ENCODE data around the gene LIN37.

DNA sequence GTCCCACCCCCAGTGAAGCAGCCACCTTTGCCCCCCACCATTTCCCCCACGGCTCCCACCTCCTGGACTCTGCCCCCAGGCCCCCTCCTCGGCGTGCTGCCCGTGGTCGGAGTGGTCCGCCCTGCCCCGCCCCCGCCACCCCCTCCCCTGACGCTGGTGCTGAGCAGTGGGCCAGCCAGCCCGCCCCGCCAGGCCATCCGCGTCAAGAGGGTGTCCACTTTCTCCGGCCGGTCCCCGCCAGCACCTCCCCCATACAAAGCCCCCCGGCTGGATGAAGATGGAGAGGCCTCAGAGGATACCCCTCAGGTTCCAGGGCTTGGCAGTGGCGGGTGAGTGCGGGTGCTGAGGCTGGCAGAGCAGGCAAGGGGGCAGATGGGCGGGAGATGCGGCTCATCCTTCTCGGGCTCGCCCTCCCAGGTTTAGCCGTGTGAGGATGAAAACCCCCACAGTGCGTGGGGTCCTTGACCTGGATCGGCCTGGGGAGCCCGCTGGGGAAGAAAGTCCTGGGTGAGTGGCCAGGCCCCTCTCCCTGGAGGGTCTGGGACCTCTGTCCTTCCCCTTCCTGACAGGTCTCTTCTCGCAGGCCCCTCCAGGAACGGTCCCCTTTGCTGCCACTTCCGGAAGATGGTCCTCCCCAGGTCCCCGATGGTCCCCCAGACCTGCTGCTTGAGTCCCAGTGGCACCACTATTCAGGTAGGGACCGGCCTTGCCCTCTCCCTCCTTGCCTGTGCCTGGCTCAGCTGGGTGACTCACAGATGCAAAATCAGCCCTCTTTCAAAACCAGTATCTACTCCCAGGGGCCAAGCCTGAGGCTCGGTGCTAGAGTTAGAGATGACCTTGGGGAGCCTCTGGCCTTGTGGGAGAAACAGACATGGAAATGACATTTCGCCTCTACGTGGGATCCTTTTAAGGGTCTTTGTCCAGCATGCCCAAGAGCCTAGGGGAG lies 14.9 kb upstream of the LIN37 start:
- TF ChIP-seq POLR2AphosphoS5 (IDR thresholded peaks at IDR 0.05; ENCODE audit: insufficient read depth, low read depth, low read length), result no peak
- TF ChIP-seq, protein P1, sequence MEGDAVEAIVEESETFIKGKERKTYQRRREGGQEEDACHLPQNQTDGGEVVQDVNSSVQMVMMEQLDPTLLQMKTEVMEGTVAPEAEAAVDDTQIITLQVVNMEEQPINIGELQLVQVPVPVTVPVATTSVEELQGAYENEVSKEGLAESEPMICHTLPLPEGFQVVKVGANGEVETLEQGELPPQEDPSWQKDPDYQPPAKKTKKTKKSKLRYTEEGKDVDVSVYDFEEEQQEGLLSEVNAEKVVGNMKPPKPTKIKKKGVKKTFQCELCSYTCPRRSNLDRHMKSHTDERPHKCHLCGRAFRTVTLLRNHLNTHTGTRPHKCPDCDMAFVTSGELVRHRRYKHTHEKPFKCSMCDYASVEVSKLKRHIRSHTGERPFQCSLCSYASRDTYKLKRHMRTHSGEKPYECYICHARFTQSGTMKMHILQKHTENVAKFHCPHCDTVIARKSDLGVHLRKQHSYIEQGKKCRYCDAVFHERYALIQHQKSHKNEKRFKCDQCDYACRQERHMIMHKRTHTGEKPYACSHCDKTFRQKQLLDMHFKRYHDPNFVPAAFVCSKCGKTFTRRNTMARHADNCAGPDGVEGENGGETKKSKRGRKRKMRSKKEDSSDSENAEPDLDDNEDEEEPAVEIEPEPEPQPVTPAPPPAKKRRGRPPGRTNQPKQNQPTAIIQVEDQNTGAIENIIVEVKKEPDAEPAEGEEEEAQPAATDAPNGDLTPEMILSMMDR (IDR thresholded peaks at IDR 0.05; ENCODE audit: extremely low read depth in 1 of 2, insufficient read depth in 1 of 2, low read depth in 1 of 2, low read length in 2 of 2), result no peak
- TF ChIP-seq EZH2 (IDR thresholded peaks at IDR 0.05; ENCODE audit: borderline replicate concordance, low read depth, low read length, severe bottlenecking), result no peak
- TF ChIP-seq, protein P2, sequence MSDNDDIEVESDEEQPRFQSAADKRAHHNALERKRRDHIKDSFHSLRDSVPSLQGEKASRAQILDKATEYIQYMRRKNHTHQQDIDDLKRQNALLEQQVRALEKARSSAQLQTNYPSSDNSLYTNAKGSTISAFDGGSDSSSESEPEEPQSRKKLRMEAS (IDR thresholded peaks at IDR 0.05; ENCODE audit: insufficient read depth, insufficient read length), result no peak
- no peak for TF ChIP-seq JUN (IDR thresholded peaks at IDR 0.05; ENCODE audit: borderline replicate concordance, insufficient read depth, insufficient read length, low read depth)
- TF ChIP-seq POLR2A (IDR thresholded peaks at IDR 0.05; ENCODE audit: low read depth, low read length), result no peak

Data from endothelial cell of umbilical vein (primary cell).